GM20431 (cell line): ENCODE data around the gene SECTM1.
"Not testable (repeated sequence)": the region's sequence is repeated elsewhere in the genome, so short reads cannot be mapped to it uniquely, and the experiment has no call there.

Source experiments
- in situ Hi-C: fragments of 300-500 bp; cut with MseI, MboI; formaldehyde crosslinking; loops from one replicate; pipeline ENCODE4 v1.15.0; 2020; ENCODE audit warnings: low sequenced_read_pairs; ENCODE audit not compliant: unreplicated experiment

Gene SECTM1

DNA sequence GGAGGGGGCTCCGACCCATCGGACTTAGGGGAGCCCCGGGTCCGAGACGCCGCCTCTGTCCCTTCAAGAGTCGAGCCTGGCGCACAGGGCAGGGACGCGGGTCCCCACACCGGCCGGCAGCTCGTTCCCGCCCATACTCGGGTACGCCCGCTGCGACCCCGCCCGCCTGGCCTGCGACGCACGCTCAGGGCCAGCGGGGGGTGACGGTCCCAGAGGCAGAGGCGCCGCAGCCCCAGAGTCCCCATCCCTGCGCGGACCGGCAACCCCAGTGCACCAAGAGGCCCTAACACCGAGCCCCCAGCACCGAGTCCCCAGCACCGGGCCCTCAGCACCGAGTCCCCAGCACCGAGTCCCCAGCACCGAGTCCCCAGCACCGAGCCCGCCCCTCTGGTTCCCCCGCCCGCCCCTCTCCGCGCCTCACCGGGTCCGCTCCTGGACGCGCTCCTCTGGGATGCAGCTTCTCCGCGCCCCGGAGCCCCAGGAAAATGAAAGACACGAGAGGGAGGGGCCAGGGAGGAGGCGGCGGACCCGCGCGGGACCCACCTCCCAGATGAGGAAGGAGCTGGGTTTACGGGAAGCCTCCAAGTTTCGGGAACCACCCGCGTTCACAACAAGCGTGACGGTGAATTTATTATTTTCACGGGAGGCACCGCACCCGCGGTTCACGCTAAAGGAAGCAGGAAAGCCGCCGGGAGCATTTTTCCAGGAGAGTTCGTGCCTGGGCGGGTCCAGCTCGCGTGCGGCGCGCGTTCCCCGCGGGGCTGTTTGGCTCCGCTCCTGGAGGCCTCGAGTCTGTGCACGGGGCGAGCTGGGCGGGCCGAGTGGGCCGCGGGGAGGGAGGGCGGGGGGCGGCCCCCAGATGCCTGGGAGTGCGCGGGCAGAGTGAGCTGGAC is at the start of gene SECTM1:
SECTM1 (minus strand) TSS at position 488 of the 893 bp plus-strand sequence. CDS start 6,526 bp downstream, outside the sequence.
- in situ Hi-C loops: no loop called here

DNA sequence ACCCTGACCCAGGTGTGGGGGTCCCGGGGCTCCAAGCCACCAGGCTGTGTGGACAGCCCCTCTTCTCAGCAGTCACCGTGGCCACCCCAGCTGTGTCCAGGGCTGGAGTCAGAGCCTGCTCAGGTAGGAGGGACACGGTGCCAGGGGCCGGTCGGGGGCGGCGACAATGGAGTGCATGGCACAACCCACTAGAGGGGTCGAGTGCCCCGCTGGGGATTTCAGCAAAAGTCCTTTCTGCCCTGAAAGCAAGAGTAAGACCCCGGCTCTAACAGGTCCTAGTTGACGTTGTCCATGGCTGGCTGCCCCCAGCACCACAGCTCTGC is 49.3 kb upstream of the SECTM1 start:
- in situ Hi-C loops: no loop called here

GRCh38 chr17:82382220-82382932 is 48.8 kb upstream of the SECTM1 start:
- in situ Hi-C loops: not testable (repeated sequence)

DNA sequence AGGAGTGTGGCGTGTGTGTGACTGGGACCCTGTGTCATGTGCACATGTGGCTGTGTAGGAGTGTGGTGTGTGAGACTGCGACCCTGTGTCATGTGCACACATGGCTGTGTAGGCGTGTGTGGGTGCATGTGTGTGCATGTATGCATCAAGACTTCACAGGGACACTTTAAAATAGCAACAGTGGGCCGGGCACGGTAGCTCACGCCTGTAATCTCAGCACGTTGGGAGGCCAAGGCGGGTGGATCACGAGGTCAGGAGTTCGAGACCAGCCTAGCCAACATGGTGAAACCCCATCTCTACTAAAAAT is 48.1 kb upstream of the SECTM1 start:
- in situ Hi-C loops: not testable (repeated sequence)

GRCh38 chr17:82380860-82381702 is 47.5 kb upstream of the SECTM1 start:
- in situ Hi-C loops: no loop called here

GRCh38 chr17:82378741-82379021 is 45.1 kb upstream of the SECTM1 start:
- in situ Hi-C loops: no loop called here

DNA sequence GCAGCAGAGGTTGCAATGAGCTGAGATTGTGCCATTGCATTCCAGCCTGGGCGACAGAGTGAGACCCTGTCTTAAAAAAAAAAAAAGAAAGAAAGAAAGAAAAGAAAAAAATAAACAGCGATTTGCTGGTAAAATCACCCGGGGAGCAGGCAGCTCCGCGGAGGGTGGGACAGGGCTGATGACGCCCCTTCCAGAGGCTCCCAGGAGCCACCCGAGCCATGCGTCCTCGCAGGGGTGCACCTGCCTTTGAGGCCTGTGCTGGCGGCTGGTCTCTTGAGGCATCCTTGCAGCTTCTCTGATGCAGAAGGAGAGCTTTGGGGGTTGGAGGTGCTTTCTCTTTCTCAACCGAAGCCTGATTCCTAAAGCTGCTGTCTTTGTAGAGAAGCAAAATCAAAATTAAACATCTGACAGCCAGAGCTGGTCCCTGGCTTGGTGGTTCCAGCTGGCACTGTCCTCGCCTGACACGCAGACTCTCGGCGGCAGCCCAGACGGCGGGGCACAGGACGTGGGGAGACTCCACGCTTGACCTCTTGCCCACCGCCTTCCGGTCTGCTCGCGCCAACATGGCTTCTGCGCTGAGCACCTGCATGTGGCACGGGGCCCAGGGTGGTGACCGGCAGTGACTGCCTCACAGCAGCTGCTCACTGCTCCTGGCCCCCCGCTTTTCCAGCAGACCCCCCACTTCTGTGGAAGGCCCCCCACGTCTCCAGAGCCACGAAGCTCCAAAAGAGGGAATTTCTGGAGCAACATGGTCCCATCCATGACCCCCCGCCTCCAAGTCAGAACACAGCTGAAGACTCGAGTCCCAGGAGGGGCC is 44.6 kb upstream of the SECTM1 start:
- in situ Hi-C loops: no loop called here

- in situ Hi-C loops: not testable (repeated sequence)
Observed at GRCh38 chr17:82377294-82377693, 43.7 kb upstream of the SECTM1 start.

DNA sequence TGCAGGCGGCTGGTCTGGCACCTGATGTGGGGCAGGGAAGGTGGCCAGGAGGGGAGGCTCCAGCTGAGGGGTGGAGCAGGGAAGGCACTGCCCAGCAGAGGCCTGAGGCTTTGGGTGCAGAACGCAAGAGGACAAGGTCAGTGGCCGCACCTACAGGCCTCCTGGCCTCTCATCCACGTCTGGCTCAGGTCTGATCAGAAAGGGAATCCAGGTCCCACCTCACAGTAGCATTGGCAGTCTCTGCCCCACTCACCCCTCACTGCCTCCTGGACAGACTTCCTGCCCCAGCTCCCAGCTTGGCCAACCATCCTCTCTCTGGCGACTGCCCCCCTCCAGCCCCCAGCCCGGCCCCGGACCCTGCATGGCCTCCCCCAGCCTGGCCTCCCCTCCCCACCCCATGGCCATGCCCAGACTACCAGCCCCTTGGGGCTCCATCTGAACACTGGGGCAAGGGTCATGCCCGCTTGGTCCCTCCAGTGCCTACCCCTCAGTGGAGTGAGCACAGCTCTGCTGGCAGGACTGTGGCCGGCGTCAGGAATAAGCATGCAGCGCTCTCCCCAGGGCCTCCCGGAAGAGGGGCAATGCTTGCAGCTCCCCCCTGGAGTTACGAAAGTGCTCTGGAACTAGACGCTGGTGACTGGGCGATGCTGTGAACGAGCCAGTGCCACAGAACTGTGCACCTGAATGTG is 42.6 kb upstream of the SECTM1 start:
- in situ Hi-C loops: no loop called here

GRCh38 chr17:82375359-82376041 is 41.9 kb upstream of the SECTM1 start:
- in situ Hi-C loops: no loop called here

DNA sequence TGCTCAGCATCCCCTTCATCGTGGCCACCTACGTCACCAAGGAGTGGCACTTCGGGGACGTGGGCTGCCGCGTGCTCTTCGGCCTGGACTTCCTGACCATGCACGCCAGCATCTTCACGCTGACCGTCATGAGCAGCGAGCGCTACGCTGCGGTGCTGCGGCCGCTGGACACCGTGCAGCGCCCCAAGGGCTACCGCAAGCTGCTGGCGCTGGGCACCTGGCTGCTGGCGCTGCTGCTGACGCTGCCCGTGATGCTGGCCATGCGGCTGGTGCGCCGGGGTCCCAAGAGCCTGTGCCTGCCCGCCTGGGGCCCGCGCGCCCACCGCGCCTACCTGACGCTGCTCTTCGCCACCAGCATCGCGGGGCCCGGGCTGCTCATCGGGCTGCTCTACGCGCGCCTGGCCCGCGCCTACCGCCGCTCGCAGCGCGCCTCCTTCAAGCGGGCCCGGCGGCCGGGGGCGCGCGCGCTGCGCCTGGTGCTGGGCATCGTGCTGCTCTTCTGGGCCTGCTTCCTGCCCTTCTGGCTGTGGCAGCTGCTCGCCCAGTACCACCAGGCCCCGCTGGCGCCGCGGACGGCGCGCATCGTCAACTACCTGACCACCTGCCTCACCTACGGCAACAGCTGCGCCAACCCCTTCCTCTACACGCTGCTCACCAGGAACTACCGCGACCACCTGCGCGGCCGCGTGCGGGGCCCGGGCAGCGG is 41.2 kb upstream of the SECTM1 start:
- in situ Hi-C loops: no loop called here

DNA sequence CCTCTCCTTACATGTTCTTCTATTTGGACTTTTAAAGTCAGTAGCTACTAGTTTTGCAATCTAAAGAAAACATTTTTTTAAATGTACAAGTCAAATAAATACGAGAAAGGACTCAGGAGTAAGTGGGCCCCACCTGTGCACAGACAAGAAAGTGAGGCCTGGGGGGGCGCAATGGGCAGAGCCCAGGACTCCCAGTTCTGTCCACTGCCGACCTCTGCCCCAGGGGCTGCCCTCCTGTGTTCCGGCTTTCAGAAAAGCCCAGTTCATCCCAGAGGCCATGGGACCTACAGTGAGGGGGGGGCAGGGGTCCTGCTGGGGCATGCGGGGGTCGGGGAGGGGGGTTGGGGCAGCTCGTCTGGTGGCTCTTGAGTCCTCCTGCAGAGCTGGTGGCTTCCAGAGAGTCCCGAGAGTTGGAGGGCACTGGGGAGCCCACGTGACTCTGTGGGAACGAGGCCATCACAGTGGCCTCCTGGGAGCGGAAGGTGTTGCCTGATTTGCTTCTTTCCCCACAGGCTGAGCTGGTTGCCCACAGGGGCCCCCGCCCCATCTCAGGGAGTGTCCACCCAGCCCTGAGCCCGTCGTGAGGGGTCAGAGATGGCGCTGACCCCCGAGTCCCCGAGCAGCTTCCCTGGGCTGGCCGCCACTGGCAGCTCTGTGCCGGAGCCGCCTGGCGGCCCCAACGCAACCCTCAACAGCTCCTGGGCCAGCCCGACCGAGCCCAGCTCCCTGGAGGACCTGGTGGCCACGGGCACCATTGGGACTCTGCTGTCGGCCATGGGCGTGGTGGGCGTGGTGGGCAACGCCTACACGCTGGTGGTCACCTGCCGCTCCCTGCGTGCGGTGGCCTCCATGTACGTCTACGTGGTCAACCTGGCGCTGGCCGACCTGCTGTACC is 40.4 kb upstream of the SECTM1 start:
- in situ Hi-C loops: no loop called here

DNA sequence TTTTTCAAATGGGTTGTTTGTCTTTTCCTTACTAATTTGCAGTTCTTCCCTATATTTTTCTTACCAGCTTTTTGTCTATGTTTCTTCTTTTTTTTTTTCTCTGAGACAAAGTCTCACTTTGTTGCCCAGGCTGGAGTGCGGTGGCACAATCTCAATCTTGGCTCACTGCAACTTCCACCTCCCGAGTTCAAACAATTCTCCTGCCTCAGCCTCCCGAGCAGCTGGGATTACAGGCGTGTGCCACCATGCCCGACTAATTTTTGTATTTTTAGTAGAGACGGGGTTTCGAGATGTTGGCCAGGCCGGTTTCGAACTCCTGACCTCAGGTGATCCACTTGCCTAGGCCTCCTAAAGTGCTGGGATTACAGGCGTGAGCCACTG is 39.5 kb upstream of the SECTM1 start:
- in situ Hi-C loops: not testable (repeated sequence)

- in situ Hi-C loops: no loop called here
Observed at GRCh38 chr17:82372249-82373071, 38.9 kb upstream of the SECTM1 start.

DNA sequence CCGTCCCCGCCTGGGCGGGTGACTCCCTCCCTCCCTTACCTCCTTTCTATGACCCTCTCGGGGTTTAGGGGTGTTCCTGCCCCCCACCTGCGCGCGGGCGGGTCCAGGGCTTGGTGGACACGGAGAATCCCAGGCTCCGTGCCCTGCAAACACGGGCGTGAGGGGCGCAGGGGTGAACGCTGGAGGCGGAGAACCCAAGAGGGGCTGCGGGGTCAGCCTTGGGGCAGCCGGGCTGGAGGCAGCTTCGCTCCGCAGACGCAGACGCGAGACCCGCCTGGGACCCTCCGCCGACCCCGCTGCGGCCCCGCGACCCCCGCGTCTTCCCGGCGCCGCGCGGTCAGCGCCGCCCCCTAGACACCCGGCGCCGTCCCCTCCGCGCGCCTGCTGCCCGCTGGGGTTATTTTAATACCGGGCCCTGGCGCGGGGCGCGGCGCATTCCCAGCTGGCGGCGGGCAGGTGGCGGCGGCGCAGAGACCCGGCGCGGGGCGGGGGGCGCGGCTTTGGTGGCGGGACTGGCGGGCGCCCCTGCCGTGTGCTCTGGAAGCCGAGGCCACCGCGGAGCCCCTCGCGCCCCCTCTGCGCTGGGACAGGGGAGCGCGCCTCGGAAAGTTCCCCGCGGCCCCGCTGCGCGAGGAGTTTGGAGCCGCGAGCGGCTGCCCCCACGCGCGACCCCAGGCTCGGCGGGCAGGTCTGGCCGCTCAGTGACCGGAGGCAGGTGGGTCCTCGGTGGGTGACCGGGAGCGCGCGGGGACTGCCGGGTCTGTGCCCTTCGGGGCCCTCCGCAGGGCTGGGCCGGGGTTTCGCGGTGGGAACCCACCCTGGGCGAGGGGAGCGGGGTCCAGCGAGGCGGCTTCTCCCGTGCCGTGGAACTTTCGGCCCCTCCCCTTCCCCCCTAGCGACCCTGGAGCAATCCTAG is 38.0 kb upstream of the SECTM1 start, which contains the start of gene UTS2R:
UTS2R (plus strand) TSS at position 433 of the 916 bp plus-strand sequence. CDS start 2,560 bp downstream, outside the sequence.
- in situ Hi-C loops: no loop called here
